ENCODE data around the gene CEP170. TPM values are rescaled to one million over a fixed set of nuclear protein-coding genes. Genes with fewer than 3 reads are reported as not detected.

Gene CEP170
- total RNA-seq, 1 experiment from 2014 or later: 97.7 TPM

- no peak overlapping the region for H2BK15ac ChIP-seq (ENCODE audit: low read depth, low read length)
- H2BK20ac ChIP-seq (ENCODE audit: low read depth, low read length, poor library complexity, severe bottlenecking): no peak overlapping the region
- no peak overlapping the region for H3K4ac ChIP-seq (ENCODE audit: low read depth, low read length)
- no peak for TF ChIP-seq CTCF (conservative IDR thresholded peaks at IDR 0.05)
- H3K9ac ChIP-seq (ENCODE audit: extremely low read depth, insufficient read length, low read length): no peak overlapping the region
- Mint-ChIP-seq H3K4me3 (peak overlapping the region in 1 of 2 experiments; percentile 48; a peak in 1 of 5 replicates), H3K9me3 (no peaks in the 10 kb centered on the region), H3K4me1 (peaks cover 39 to 50% of the 10 kb centered on the region in 2 experiments), H3K36me3 (ENCODE audit: insufficient read depth in 1 of 3, low read depth in 3 of 3) (peaks cover 0 to 5% (median 0%) of the 10 kb centered on the region in 3 experiments; a peak in 5 of 7 replicates), H3K27me3 (ENCODE audit: low read depth) (no peaks in the 10 kb centered on the region), H3K27ac (no peak overlapping the region)
- no peaks in the 10 kb centered on the region for H3K27me3 ChIP-seq (ENCODE audit: insufficient read depth, low read length)
- no peak overlapping the region for H2BK12ac ChIP-seq (ENCODE audit: insufficient read length, low read depth, low read length)
- no peak overlapping the region for H2AFZ ChIP-seq (ENCODE audit: low read length)
- H2BK120ac ChIP-seq (ENCODE audit: low read depth, low read length, poor library complexity, severe bottlenecking): no peak overlapping the region
- H3K14ac ChIP-seq (ENCODE audit: insufficient read depth, low read length): no peak overlapping the region
- H3K18ac ChIP-seq (ENCODE audit: insufficient read length, low read depth, low read length): no peak overlapping the region
- H4K20me1 ChIP-seq (ENCODE audit: control insufficient read depth, insufficient read depth, insufficient read length): no peaks in the 10 kb centered on the region
- H3K4me2 ChIP-seq (ENCODE audit: insufficient read depth, insufficient read length, low read length): no peak overlapping the region
- no peaks in the 10 kb centered on the region for H3K9me3 ChIP-seq (ENCODE audit: control insufficient read depth, low read depth, low read length)
- H2BK5ac ChIP-seq (ENCODE audit: insufficient read length, low read length): no peak overlapping the region
- H3K23ac ChIP-seq (ENCODE audit: insufficient read length, low read depth, low read length): no peak overlapping the region
- no peak overlapping the region for H4K91ac ChIP-seq (ENCODE audit: insufficient read length, low read depth, low read length)
- no peak overlapping the region for H3K27ac ChIP-seq (ENCODE audit: insufficient read length, low read depth, low read length)
- H3K4me1 ChIP-seq (ENCODE audit: insufficient read depth, low read length): peaks cover 2% of the 10 kb centered on the region; the same call in 1 of the 2 replicates
- H3K23me2 ChIP-seq (ENCODE audit: insufficient read length, low read depth, low read length, poor library complexity, severe bottlenecking): peaks cover 13% of the 10 kb centered on the region
- H4K8ac ChIP-seq (replicated peaks; ENCODE audit: insufficient read length, low read depth, low read length): no peak overlapping the region
- H3T11ph ChIP-seq (ENCODE audit: low read length): no peak overlapping the region
- H4K5ac ChIP-seq (ENCODE audit: insufficient read length, low read depth, low read length): no peak overlapping the region
- peaks cover 32% of the 10 kb centered on the region for H3K79me2 ChIP-seq (ENCODE audit: insufficient read depth, low read length)
- H3K56ac ChIP-seq (ENCODE audit: insufficient read length, low read depth, low read length): no peak overlapping the region
- H2AK5ac ChIP-seq (ENCODE audit: insufficient read length, low read length): no peak overlapping the region
- no peak for DNase-seq
- WGBS (ENCODE audit: extremely low coverage, insufficient read length, low lambda C conversion rate): no CpG with 5 or more reads among the region's 1 CpG
- no peaks in the 10 kb centered on the region for H3K79me1 ChIP-seq (ENCODE audit: insufficient read depth, low read depth, low read length, poor library complexity, severe bottlenecking)
These were observed 3.5 kb downstream of the CEP170 start for GRCh38 chr1:243251539-243251938.
